H1 (cell line): ENCODE measurements around the gene GSK3B. TPM values are rescaled to one million over a fixed set of nuclear protein-coding genes. Genes with fewer than 3 reads are reported as not detected.

Source experiments
- CTCF ChIA-PET: fragments of 300-600 bp; sonication (Branson Sonifier 250); formaldehyde crosslinking; loops from one replicate; lab custom pipeline; 2021; ENCODE audit not compliant: partially characterized antibody; lab: Charles Lee
- POLR2A ChIA-PET: fragments of 300-600 bp; sonication (Branson Sonifier 250); formaldehyde crosslinking; loops from one replicate; lab custom pipeline; 2021; ENCODE audit warnings: inconsistent platforms; ENCODE audit not compliant: partially characterized antibody; lab: Charles Lee
- DNase-seq, 2 experiments: peaks; one replicate each; pipeline versions ENCODE4 v3.0.0 to v3.0.0-alpha.2; 2010 to 2022; ENCODE audit warnings: low spot score in 2 of 2, low read depth in 1 of 2, mixed read lengths in 1 of 2
- FAIRE-seq: peaks from 2 replicates; lab custom pipeline; 2011; peaks lifted over from hg19 to GRCh38; lab: Jason Lieb, UNC
- H2AFZ ChIP-seq: 2 replicates; pipeline ENCODE4 v1.8.1; 2012; ENCODE audit warnings: low read length, inconsistent platforms
- H2AK5ac ChIP-seq: 2 replicates; pipeline ENCODE4 v1.6.1; 2013; ENCODE audit warnings: low read depth, low read length
- H2BK120ac ChIP-seq: replicated peaks from 2 replicates; pipeline ENCODE3; 2013; ENCODE audit warnings: low read depth, low read length, inconsistent platforms
- H2BK12ac ChIP-seq: 2 replicates; pipeline ENCODE4 v1.6.1; 2013; ENCODE audit warnings: low read depth, low read length
- H2BK15ac ChIP-seq: 2 replicates; pipeline ENCODE4 v1.6.1; 2013; ENCODE audit warnings: low read length
- H2BK20ac ChIP-seq: 2 replicates; pipeline ENCODE4 v1.6.1; 2013; ENCODE audit warnings: low read length
- H2BK5ac ChIP-seq: 2 replicates; pipeline ENCODE4 v1.6.1; 2013; ENCODE audit warnings: low read depth, low read length
- H3K14ac ChIP-seq: 2 replicates; pipeline ENCODE4 v1.6.1; 2013; ENCODE audit warnings: inconsistent platforms; ENCODE audit not compliant: insufficient read length
- H3K18ac ChIP-seq: 2 replicates; pipeline ENCODE4 v1.6.1; 2013; ENCODE audit warnings: low read length; ENCODE audit errors: extremely low read depth
- H3K23ac ChIP-seq: 2 replicates; pipeline ENCODE4 v1.6.1; 2013; ENCODE audit warnings: inconsistent platforms; ENCODE audit not compliant: insufficient read length
- H3K23me2 ChIP-seq: 2 replicates; pipeline ENCODE4 v1.6.1; 2013; ENCODE audit warnings: low read depth, low read length
- H3K27ac ChIP-seq: 2 replicates; pipeline ENCODE4 v1.6.1; 2011; ENCODE audit warnings: low read depth, low read length, inconsistent platforms
- H3K27me3 ChIP-seq, 4 experiments: replicated peaks in 1 of 4; 1 replicate in 1 of 4; 2 replicates in 3 of 4; pipeline versions ENCODE4 v1.6.1 to v1.8.1; 2011 to 2013; ENCODE audit warnings: low read length in 3 of 4, mild to moderate bottlenecking in 3 of 4, inconsistent platforms in 2 of 4, mixed read lengths in 2 of 4, moderate library complexity in 1 of 4; ENCODE audit not compliant: control insufficient read depth in 3 of 4, insufficient read depth in 3 of 4; ENCODE audit errors: extremely low read depth in 1 of 4
- H3K36me3 ChIP-seq, 4 experiments: 2 replicates each; pipeline versions ENCODE4 v1.6.1 to v1.8.1; 2011 to 2013; ENCODE audit warnings: mild to moderate bottlenecking in 4 of 4, low read length in 3 of 4, moderate library complexity in 2 of 4, control low read depth in 1 of 4, inconsistent platforms in 1 of 4; ENCODE audit not compliant: insufficient read depth in 4 of 4, control insufficient read depth in 2 of 4
- H3K4ac ChIP-seq: replicated peaks from 2 replicates; pipeline ENCODE3; 2013; ENCODE audit warnings: low read length, low read depth, mixed read lengths, inconsistent platforms; ENCODE audit not compliant: insufficient read length
- H3K4me1 ChIP-seq, 4 experiments: replicated peaks in 1 of 4; 1 replicate in 1 of 4; 2 replicates in 3 of 4; pipeline versions ENCODE4 v1.6.1 to v1.8.1; 2011 to 2013; ENCODE audit warnings: low read length in 3 of 4, inconsistent platforms in 2 of 4, mixed read lengths in 1 of 4; ENCODE audit not compliant: insufficient read depth in 4 of 4, control insufficient read depth in 3 of 4
- H3K4me2 ChIP-seq, 2 experiments: 2 replicates each; pipeline versions ENCODE4 v1.6.1 to v1.8.1; 2011 to 2013; ENCODE audit warnings: low read depth in 2 of 2, low read length in 2 of 2, control low read depth in 1 of 2, inconsistent platforms in 1 of 2, mild to moderate bottlenecking in 1 of 2; ENCODE audit not compliant: insufficient read depth in 1 of 2
- H3K4me3 ChIP-seq, 4 experiments: fragments of 200-600, 300-600 bp in 1 of 4; sonication (generic), shearing (Covaris generic), sonication (Bioruptor Twin) in 1 of 4; 2 replicates each; pipeline versions ENCODE4 v1.5.1 to v1.8.1; 2011 to 2016; ENCODE audit warnings: low read length in 4 of 4, low read depth in 3 of 4, control low read depth in 2 of 4, inconsistent platforms in 2 of 4, mild to moderate bottlenecking in 2 of 4, mixed read lengths in 1 of 4, moderate library complexity in 1 of 4; ENCODE audit not compliant: insufficient read depth in 2 of 4; ENCODE audit errors: extremely low read depth in 1 of 4
- H3K56ac ChIP-seq: replicated peaks from 2 replicates; pipeline ENCODE3; 2013; ENCODE audit warnings: low read depth, mild to moderate bottlenecking, mixed read lengths, low read length, inconsistent platforms; ENCODE audit not compliant: insufficient read length
- H3K79me1 ChIP-seq: 2 replicates; pipeline ENCODE4 v1.6.1; 2013; ENCODE audit warnings: low read depth, low read length, control low read depth
- H3K79me2 ChIP-seq, 2 experiments: 2 replicates each; pipeline versions ENCODE4 v1.6.1 to v1.8.1; 2012 to 2013; ENCODE audit warnings: low read length in 2 of 2, mild to moderate bottlenecking in 2 of 2, inconsistent platforms in 1 of 2; ENCODE audit not compliant: insufficient read depth in 2 of 2, control insufficient read depth in 1 of 2
- H3K9ac ChIP-seq, 4 experiments: replicated peaks in 1 of 4; 1 replicate in 1 of 4; 2 replicates in 3 of 4; pipeline versions ENCODE4 v1.6.1 to v1.8.1; 2011 to 2013; ENCODE audit warnings: low read depth in 3 of 4, low read length in 3 of 4, control low read depth in 2 of 4, mild to moderate bottlenecking in 2 of 4, moderate library complexity in 2 of 4, inconsistent platforms in 1 of 4; ENCODE audit errors: extremely low read depth in 1 of 4
- H3K9me3 ChIP-seq, 2 experiments: 2 replicates each; pipeline versions ENCODE4 v1.6.1 to v1.8.1; 2012 to 2013; ENCODE audit warnings: mild to moderate bottlenecking in 2 of 2, moderate library complexity in 2 of 2, control low read depth in 1 of 2, inconsistent platforms in 1 of 2, low read depth in 1 of 2, low read length in 1 of 2, mixed read lengths in 1 of 2; ENCODE audit not compliant: insufficient read depth in 2 of 2
- H4K20me1 ChIP-seq, 2 experiments: replicated peaks in 1 of 2; 2 replicates each; pipeline versions ENCODE3 to v1.8.1; 2011 to 2013; ENCODE audit warnings: inconsistent platforms in 2 of 2, low read length in 2 of 2, mild to moderate bottlenecking in 1 of 2; ENCODE audit not compliant: insufficient read depth in 2 of 2, control insufficient read depth in 1 of 2
- H4K5ac ChIP-seq: 2 replicates; pipeline ENCODE4 v1.6.1; 2013; ENCODE audit warnings: low read length, low read depth, mixed read lengths, inconsistent platforms; ENCODE audit not compliant: insufficient read length
- H4K8ac ChIP-seq: 2 replicates; pipeline ENCODE4 v1.8.0; 2013; ENCODE audit warnings: mild to moderate bottlenecking, moderate library complexity, low read length, inconsistent platforms; ENCODE audit not compliant: insufficient read depth; ENCODE audit errors: extremely low read depth
- H4K91ac ChIP-seq: replicated peaks from 2 replicates; pipeline ENCODE3; 2013; ENCODE audit warnings: low read length, mixed read lengths, inconsistent platforms; ENCODE audit not compliant: insufficient read length
- CEBPB ChIP-seq: IDR thresholded peaks from 2 replicates; pipeline ENCODE4 v1.6.1; 2012; ENCODE audit warnings: low read depth, low read length
- CREB1 ChIP-seq: IDR thresholded peaks from 2 replicates; pipeline ENCODE4 v1.6.1; 2012; ENCODE audit warnings: inconsistent platforms
- GABPA ChIP-seq: IDR thresholded peaks from 2 replicates; pipeline ENCODE4 v1.6.1; 2011; ENCODE audit warnings: mild to moderate bottlenecking, low read length, moderate library complexity, borderline replicate concordance; ENCODE audit not compliant: insufficient read depth
- KDM1A ChIP-seq: fragments of 200-600, 300-600 bp; sonication (generic); IDR thresholded peaks from 2 replicates; pipeline ENCODE4 v1.7.1; 2016; ENCODE audit warnings: mild to moderate bottlenecking, low read length, borderline replicate concordance
- POU5F1 ChIP-seq: IDR thresholded peaks from 2 replicates; pipeline ENCODE4 v1.6.1; 2011; ENCODE audit warnings: low read depth, mild to moderate bottlenecking, low read length, moderate library complexity
- RNF2 ChIP-seq: fragments of 200-900, 300-1000 bp; sonication (generic); IDR thresholded peaks from 2 replicates; pipeline ENCODE4 v1.7.1; 2016; ENCODE audit warnings: borderline replicate concordance, low read depth, mild to moderate bottlenecking, antibody characterized with exemption, low read length; ENCODE audit not compliant: poor library complexity, severe bottlenecking; ENCODE audit errors: missing control alignments
- SIN3A ChIP-seq, 2 experiments: IDR thresholded peaks in 1 of 2; conservative IDR thresholded peaks in 1 of 2; 2 replicates each; pipeline ENCODE4 v1.6.1; 2011 to 2012; ENCODE audit warnings: low read length in 2 of 2, improper control_type of control experiment in 1 of 2, low read depth in 1 of 2, mild to moderate bottlenecking in 1 of 2
- SP1 ChIP-seq: IDR thresholded peaks from 2 replicates; pipeline ENCODE4 v1.6.1; 2011; ENCODE audit warnings: low read depth, low read length
- SUZ12 ChIP-seq: fragments of 200-600 bp; sonication (generic); IDR thresholded peaks from 2 replicates; pipeline ENCODE4 v1.6.1; 2012; ENCODE audit warnings: mild to moderate bottlenecking, inconsistent platforms, low read length, moderate library complexity, mixed read lengths
- TAF1 ChIP-seq: IDR thresholded peaks from 2 replicates; pipeline ENCODE4 v1.6.1; 2011; ENCODE audit warnings: mild to moderate bottlenecking, low read depth, low read length
- TEAD4 ChIP-seq: IDR thresholded peaks from 2 replicates; pipeline ENCODE4 v1.6.1; 2012; ENCODE audit warnings: low read depth, low read length, inconsistent platforms, mixed read lengths
- YY1 ChIP-seq: IDR thresholded peaks from 2 replicates; pipeline ENCODE4 v1.6.1; 2011; ENCODE audit warnings: low read depth, mild to moderate bottlenecking, low read length
- WGBS, 2 experiments: shearing (Covaris generic) in 1 of 2; methylation state at CpG; one replicate each; pipeline versions ENCODE4 v1.1.6 to v1.1.7; 2013 to 2015; ENCODE audit warnings: low lambda C conversion rate in 2 of 2, mixed read lengths in 2 of 2, inconsistent platforms in 1 of 2, low coverage in 1 of 2, missing lambda C conversion rate in 1 of 2; ENCODE audit not compliant: insufficient replicate concordance in 2 of 2, insufficient coverage in 1 of 2, insufficient read length in 1 of 2; ENCODE audit errors: extremely low coverage in 1 of 2, missing lambda C conversion rate in 1 of 2; 5-methylcytosine and 5-hydroxymethylcytosine counted together
- polyA plus RNA-seq, 7 experiments: library from polyadenylated mRNA; depleted of rRNA in 3 of 7; stranded (reverse) in 5 of 7; unstranded in 2 of 7; fragments of >200 nt in 5 of 7; fragments of 200-250 nt in 2 of 7; gene quantifications; 1 replicate in 5 of 7; 2 replicates in 1 of 7; 4 replicates in 1 of 7; pipeline versions ENCODE4 v1.2.1 to v1.2.3, GENCODE V29; 2011 to 2013; ENCODE audit warnings: missing spikeins in 2 of 7, mixed read lengths in 2 of 7
- total RNA-seq: library from RNA; stranded (reverse); fragmentation: NEBNext Ultra II Directional; extraction: Animal tissue kit (Norgen Biotek cat#: 25700); gene quantifications from 2 replicates; pipeline ENCODE4 v1.2.1, GENCODE V29; 2021
- TF ChIP-seq, protein P1 (sequence below): IDR thresholded peaks from 2 replicates; pipeline ENCODE4 v1.6.1; 2012; ENCODE audit warnings: inconsistent platforms

The GSK3B gene
- total and polyA plus RNA-seq, 2 of the 8 experiments (the other 6 are each of a cell fraction or from before 2014, with no cell fraction given) = 24.2 to 50.7 TPM

DNA sequence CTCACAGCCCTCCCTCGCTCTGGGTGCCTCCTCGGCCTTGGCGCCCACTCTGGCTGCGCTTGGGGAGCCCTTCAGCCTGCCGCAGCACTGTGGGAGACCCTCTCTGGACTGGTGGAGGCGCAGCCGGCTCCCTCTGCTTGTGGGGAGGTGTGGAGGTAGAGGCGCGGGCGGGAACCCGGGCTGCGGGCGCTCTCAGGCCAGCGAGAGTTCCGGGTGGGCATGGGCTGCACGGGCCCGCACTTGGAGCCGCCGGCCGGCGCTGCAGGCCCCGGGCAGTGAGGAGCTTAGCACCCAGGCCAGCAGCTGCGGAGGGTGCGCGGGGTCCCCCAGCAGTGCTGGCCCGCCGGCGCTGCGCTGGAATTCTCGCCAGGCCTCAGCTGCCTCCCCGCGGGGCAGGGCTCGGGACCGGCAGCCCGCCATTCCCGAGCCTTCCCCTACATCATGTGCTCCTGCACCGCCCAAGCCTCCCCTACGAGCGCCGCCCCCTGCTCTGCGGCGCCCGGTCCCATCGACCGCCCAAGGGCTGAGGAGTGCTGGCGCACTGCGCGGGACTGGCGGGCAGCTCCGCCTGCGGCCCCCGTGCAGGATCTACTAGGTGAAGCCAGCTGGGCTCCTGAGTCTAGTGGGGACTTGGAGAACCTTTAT lies 46.0 kb upstream of the GSK3B start:
- Histone ChIP-seq H3K4me3 (no peak overlapping the region), H4K5ac (no peak overlapping the region), H4K8ac (no peak overlapping the region), H3K14ac (no peak overlapping the region), H2BK15ac (no peak overlapping the region), H2AK5ac (no peak overlapping the region), H4K91ac (no peak overlapping the region), H3K79me1 (no peaks in the 10 kb centered on the region), H3K9me3 (peaks cover 0 to 7% of the 10 kb centered on the region in 2 experiments; a peak in 1 of 4 replicates), H2BK20ac (no peak overlapping the region), H3K9ac (no peak overlapping the region), H2BK5ac (no peak overlapping the region), H3K27me3 (no peaks in the 10 kb centered on the region), H2AFZ (no peak overlapping the region), H3K27ac (no peak overlapping the region), H3K23me2 (no peaks in the 10 kb centered on the region), H3K79me2 (no peaks in the 10 kb centered on the region), H3K36me3 (peaks cover 0 to 6% (median 0%) of the 10 kb centered on the region in 4 experiments; a peak in 1 of 8 replicates), H3K4me2 (no peak overlapping the region), H3K56ac (no peak overlapping the region), H3K4ac (no peak overlapping the region), H2BK12ac (no peak overlapping the region), H3K18ac (no peak overlapping the region), H4K20me1 (no peaks in the 10 kb centered on the region), H3K23ac (no peak overlapping the region), H3K4me1 (peaks cover 0 to 3% (median under 1%) of the 10 kb centered on the region in 4 experiments; a peak in 2 of 7 replicates), H2BK120ac (no peak overlapping the region)
- DNase-seq (no peak), FAIRE-seq (no peak)
- POLR2A ChIA-PET = interaction anchor here (0.9 to 1.4 kb wide), 3 partner anchors 9 to 45 kb away, joined by 3 read pairs; no protein-coding TSS in a partner anchor
- WGBS, 2 experiments = 96% methylated on average over 28 of the region's 52 CpGs; no CpG with 5 or more reads in 1 of the 2 experiments
- CTCF ChIA-PET = interaction anchor here (0.6 to 1.6 kb wide), 3 partner anchors 10 to 36 kb away, joined by 3 to 4 read pairs (median 3); no protein-coding TSS in a partner anchor
- TF ChIP-seq TAF1 = no peak
- TF ChIP-seq, protein P1, sequence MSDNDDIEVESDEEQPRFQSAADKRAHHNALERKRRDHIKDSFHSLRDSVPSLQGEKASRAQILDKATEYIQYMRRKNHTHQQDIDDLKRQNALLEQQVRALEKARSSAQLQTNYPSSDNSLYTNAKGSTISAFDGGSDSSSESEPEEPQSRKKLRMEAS = no peak
- TF ChIP-seq RNF2 = no peak
- TF ChIP-seq YY1 = no peak
- no peak for TF ChIP-seq SIN3A (conservative IDR thresholded peaks at IDR 0.05 in 1 of 2, IDR thresholded peaks at IDR 0.05 in 1 of 2; ENCODE audit: low read depth in 1 of 2, low read length in 2 of 2)
- TF ChIP-seq SP1 = no peak
- TF ChIP-seq CEBPB = no peak
- no peak for TF ChIP-seq GABPA
- no peak for TF ChIP-seq SUZ12
- no peak for TF ChIP-seq POU5F1
- TF ChIP-seq CREB1 = no peak
- no peak for TF ChIP-seq TEAD4
- TF ChIP-seq KDM1A = no peak
